HG02943 (cell line): ENCODE data around the gene ACSS1.
"Not testable (repeated sequence)": the region's sequence is repeated elsewhere in the genome, so short reads cannot be mapped to it uniquely, and the experiment has no call there.

Experiments used
- ATAC-seq: cut with Tn5 transposase; IDR thresholded peaks from one replicate; pipeline ENCODE4 v1.9.1; 2021; ENCODE audit warnings: mild to moderate bottlenecking, low read depth, moderate library complexity; ENCODE audit not compliant: unreplicated experiment

Gene ACSS1

DNA sequence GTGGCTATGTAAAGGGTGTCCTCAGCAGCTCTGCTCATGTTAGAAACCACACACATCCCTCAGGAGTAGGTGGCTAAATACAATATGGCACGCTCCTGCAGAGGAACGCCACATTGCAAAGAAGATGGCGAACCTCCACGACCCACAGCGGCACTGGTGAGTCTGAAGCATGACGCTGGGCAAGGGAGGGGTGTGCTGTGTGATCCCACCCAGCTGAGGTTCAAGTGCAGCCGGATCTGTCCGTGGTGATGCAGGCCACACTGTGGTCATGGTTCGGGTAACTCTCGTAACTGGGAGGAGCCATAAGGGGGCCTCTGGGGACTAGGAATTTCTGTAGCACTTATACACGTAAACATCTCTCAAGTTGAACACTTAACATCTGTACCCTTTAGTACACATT is 42.0 kb downstream of the ACSS1 start:
- no peak for ATAC-seq

DNA sequence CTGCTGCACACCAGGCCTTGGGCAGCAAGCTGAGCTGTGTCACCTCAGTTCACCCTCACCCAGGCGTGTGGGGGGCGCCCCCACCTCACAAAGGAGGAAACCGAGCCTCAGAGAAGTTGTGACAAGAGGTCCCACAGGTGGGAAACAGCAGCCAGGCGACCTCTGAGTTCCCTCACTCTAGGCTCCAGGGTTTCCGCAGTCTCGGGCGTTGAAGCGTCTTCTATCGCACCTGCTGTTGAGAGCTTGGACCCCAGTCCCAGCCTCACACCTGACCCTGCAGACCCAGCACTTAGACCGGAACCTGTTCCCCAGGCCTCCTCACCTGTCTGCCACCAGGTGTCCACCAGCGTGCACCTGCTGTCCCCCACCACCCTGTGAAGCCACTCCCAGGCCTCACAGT is 43.1 kb downstream of the ACSS1 start:
- no peak for ATAC-seq

DNA sequence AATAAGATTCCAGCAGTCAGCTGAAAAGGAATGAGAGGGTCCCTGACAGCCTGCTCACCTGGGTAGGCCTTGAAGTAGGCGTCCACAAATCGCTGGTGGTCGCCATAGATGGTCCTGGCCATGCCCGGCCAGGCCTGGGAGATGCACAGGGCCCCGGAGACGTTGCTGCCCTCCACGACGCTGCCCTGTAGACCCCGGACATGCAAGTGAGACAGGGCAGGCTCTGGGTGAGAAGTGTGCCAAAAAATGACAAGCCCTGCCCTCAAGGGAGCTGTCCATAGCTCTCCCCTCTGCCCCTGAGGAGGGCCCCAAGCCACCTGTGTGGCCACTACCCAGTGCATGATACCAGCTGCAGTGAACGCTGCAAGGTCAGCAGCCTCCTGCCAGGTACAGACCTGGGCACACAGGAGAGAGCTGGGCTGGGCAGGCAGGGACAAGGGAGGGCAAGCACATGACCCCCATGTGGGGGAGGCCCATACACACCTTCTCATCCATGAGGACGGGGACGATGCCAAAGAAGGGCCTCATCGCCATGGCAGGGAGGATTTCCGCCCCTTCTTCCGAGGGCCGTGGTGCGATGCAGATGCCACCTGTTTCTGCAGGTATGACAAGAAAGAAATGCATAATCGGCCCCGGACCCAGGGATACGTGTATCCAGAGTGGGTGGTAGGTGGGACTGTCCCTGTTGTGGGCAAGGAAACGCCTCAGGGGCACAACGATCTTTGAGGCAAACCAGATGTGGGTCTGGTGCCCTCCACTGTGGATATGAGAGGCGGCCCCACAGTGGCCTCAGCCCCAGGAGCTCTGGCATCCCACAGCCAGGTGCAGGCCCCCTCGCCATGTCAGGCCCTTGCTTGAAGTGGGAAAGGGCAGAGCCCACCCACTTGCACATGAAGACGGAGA is 44.2 kb downstream of the ACSS1 start:
- no peak for ATAC-seq

DNA sequence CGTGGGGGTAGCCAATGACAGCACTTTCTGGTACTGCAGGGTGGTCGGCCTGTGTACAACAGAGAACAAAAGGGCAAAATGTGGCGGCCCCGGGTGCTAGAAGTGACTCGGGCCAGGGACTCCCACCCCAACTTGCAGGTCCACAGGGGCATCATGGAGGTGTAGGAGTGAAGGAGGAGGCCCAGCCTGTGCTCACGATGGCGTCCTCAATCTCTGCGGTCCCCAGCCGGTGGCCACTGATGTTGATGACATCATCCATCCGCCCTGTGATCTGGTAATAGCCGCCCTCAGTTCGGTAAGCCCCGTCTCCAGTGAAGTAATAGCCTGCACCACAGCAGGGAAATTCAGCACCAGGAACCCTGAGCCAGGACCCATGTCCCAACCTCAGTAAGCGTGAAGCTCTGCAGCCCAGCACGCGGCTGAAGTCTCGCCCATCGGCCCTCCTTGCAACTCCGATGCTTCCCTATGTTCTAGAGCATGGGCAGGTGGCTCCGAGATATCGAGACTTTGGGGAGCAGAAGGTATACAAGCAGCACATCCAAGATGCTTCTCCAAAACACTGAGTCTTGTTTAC is 45.2 kb downstream of the ACSS1 start:
- no peak for ATAC-seq

DNA sequence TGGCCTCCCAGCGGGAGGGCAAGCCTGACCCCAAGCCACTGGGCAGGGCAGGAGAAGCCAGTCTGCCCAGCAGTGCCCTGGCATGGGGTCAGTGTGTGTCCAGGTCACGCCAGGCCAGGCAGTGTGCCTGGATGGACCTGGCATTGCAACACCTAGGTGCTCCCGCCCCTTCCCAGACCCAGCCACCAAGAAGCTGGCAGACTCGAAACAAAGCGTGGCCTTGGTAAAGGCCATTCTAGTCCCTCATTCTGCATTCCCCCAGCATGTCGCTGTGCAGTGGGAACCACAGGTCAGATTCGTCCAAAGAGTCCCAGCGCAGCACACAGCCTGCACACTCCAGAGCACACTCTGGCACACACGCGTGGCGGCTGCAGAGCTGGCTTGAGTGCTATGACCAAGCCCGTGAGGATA is 46.1 kb downstream of the ACSS1 start:
- no peak for ATAC-seq

DNA sequence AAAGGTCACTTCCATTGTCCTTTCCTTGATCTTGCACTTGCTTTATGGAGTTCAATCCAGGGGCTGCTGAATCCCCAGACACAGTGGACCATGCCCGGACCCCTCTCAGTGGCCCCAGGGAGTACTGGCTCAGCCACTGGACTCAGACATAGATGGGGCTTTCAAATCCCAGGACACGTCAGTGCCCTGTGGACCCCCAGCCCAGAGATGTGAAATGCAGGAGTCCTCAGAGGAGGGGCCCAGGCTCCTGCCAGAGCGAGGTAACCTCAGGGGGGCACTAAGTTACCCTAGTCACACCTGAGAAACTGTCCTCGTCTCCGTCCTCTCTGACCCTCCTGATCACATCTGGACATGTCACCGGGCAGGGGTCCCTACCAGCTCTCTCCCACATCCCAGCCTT is 46.7 kb downstream of the ACSS1 start:
- no peak for ATAC-seq

DNA sequence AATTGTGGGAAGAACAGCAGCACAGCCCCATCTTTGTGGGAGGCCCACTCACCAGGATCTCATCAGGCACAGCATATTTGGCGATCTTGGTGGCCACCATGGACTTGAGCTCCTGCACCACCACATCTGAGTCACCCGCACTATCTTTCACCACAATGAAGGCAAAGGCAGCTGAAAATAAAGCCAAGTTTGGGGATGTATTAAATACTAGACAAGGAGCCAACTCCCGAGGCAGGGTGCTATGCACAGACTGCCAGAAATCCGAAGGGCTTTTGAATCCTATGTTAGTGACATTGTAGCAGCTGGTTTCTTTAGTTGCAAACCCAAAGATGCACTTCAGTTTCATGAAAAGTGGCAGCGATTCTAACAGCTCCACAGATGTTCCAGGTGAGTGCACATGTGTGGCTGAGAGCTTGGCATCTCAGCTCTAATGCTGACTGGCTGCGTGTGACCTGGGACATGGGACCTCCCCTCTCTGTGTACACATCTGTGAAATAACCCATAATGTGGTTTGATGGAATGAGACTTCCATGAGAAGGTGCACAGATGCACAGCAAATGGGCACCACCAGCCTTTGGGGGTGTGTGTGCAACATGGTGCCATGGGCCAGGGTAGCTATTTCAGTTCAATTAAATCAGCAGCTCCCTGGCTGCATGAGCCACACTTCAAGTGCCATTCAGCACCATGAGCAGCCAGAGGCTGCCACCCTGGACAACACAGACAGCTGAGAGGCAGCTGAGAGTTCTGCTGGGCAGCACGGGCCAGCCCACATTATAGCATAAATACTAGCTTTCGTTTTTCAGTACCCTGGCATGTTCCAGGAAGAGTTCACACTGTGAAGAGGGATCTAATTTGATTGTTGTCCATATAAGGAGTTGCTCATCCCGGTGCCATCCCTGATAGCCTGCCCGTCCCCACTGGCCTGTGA is 48.5 kb downstream of the ACSS1 start:
- no peak for ATAC-seq

DNA sequence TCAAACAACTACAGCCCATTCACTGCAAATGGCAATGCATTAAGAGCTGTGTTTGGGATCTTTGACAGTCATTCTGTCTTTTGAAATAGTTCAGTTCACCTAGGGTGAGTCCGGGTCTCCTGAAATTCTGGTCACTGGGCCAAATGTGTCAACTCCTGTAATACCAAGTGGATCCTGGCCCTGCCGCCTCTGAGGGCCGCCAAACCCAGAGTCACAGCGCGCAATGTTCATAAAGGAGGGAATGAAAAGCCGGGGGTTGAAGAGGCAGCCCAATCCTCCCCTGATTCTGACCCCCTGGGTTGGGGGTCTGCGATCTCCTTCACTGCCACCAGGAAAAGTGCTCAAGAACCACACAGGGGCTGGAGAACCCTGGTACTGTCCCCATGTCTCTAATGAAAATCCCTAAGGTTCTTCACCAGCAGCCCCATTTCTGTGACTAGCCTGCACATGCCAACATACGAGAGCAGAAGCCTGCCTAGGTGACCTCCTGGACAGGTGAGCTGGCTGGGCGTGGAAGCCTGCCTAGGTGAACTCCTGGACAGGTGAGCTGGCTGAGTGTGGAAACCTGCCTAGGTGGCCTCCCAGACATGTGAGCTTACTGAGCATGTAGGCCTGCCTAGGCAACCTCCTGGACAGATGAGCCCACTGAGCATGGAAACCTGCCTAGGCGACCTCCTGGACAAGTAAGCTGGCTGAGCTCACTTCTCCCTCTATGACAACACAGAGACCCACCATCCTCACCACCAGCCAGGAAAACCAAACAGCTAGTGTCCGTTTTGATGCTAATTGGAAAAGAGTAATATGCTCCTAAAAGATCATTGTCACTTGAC is 49.3 kb downstream of the ACSS1 start:
- no peak for ATAC-seq

DNA sequence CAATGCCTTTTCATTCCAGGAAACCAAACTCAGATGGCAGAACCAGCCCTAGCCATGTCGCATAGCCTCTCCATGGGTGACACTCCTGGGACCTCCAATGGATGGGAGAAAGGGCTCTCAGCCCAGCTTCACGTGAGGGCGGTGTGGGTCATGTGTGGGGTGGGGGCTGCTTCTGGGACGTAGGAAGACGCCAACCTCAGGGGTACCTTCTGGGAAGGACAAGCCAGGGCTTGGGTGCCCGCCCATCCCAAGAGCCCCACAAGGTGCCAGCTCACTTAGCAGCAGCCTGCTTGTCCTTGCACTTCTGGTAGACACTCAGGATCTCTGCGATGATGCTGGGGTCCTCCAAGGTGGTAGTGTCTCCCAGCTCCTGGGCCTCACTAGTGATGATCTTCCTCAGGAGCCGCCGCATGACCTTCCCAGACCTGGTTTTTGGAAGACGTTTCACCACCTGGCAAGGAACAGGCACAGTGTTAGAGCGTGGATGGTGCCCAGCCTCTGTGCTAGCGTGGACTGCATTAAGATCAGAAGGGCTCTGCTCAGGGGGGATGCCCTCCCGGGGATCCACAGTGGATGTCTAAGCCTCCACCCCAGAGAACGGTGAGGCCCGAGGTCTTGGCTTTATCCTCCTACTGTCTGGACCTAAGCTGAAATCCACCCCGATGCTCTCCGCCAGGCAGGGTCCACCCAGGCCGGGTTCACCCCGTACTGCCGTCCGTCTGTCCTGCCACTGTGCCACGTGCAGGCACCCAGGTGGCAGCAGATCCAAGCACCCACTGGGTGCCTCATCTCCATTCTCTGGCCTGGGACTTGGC is 50.2 kb downstream of the ACSS1 start:
- ATAC-seq, result no peak

DNA sequence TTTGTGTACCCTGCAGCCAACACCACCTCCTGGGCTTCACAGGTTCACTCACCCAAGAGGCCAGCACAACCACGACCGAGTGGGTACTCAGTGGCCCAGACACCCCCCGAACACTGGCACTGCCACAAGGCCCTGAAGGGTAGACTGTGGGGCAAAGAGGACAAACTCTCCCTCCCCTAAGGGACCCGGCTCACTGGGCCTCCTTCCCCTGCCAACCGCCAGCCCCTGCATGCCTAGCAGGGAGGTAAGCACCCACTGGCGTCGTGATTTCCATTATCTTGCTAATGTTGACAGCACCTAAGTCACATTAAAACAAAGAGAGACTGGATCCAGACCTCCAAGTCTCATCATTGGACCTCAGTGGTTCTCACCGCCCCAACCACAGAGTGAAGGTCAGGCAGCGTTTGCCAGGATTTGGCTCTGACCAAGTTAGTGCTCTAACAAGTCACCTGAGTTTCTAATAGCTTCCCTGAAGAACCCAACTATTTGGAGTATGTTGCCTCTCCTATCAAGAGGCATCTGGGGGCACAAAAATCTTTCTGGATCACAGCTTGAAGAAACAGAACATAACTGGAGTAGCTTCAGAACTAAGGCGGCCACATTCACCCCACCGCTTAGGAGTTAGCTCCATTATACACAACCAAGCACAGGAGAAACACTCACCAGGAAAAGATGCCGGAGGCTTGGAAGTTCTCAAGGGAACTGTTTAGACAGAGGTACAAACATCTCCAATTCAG is 51.3 kb downstream of the ACSS1 start:
- ATAC-seq, result no peak

DNA sequence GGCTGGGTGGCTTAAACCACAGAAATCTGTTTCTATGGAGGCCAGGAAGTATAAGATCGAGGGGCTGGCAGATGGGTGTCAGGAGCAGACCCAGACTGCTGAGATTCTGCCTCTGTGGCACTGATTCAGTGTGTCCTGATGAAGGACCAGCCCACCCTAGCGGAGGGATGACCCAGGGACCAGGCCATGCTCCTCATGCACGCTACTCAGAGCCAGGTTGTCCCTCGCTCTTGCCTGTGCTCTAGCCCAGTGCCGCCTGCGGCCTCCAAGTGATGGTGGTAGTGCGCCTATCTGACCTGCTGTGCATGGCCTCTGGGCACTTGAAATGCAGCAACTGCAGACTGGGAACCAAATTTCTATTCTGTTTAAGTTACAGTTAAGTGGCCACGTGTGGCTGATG is 52.3 kb downstream of the ACSS1 start:
- ATAC-seq, result no peak

DNA sequence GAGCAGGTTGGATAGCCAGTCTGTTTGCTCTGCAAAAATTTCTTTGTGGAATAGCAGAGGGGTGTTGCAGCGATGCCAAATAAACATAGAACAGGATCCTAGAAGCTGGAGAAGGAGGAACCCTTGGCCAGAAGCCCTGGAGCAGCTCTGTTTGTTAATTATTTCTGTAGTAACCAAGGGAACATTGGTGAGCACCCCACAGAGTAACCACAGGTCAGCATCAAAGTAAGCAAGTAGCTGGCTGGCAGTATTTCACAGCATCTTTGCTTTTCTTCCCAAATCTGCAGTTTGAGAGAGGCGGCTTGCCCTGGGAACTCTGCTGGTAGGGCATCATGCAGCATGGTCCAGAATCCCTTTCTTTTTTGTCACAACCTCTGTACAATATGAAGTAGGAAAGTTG is 52.7 kb downstream of the ACSS1 start:
- ATAC-seq, result no peak

DNA sequence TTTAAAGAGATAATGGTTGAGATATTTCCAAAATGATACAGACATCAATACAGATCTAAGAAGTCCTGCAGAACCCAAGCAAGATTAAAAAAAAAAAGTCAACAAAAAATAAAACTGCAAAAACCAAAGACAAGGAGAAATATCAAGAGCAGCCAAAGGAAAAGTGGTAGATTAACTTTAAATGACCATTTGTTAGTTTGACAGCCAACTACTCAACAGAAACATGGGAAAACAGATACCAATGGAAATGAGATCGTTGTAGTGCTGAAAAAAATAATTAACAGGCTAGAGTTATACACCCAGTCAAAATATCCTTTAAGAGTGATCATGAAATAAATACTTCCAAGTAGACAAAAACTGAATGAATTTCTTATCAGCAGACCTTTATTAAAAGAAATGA is 54.9 kb downstream of the ACSS1 start:
- ATAC-seq, result no peak

DNA sequence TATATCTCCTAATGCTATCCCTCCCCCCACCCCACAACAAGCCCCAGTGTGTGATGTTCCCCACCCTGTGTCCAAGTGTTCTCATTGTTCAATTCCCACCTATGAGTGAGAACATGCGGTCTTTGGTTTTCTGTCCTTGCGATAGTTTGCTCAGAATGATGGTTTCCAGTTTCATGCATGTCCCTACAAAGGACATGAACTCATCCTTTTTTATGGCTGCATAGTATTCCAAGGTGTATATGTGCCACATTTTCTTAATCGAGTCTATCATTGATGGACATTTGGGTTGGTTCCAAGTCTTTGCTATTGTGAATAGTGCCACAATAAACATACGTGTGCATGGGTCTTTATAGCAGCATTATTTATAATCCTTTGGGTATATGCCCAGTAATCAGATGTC is 56.6 kb downstream of the ACSS1 start:
- ATAC-seq, result not testable (repeated sequence)

DNA sequence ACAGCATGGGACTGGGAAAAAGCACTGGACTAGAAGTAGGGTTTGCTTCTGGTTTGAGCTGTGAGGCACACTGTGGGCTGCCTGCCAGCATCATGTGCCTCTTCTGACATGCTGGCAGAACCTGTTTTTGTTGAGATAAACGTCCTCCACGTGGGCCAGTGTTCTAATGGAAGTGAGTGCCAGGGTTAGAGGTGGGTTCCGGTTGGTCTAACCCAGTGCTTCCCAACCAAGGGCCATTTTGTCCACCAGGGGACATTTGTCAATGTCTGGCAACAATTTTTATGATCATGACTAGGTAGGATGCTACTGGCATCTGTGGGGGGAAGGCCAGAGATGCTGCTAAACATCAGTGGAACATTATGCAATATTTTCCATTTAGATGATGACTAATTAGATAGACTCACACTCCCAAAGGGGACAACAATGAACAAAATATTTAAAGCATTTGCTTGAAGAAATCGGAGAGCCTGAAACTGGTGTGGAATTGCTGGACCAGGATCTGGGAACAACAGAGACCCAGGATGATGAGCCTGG is 57.6 kb downstream of the ACSS1 start:
- ATAC-seq, result no peak

DNA sequence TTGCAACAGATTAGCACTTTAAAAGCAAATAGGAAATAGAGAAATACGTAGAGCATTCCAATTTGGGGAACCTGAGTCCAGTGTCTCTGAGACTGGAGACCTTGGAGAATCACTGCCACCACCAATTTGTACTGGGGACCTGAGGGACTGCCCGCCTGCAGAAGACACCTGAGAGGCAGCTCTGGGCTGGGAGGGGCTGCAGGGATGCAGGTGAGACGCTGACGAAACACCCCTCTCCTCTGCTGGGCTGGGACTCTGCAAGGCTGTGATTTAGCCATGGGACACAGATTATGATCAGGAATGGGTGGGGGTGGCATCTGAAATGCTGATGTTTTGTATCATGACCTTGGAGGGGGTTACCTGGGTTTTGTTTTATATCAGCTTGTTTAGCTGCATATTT is 58.4 kb downstream of the ACSS1 start:
- no peak for ATAC-seq

DNA sequence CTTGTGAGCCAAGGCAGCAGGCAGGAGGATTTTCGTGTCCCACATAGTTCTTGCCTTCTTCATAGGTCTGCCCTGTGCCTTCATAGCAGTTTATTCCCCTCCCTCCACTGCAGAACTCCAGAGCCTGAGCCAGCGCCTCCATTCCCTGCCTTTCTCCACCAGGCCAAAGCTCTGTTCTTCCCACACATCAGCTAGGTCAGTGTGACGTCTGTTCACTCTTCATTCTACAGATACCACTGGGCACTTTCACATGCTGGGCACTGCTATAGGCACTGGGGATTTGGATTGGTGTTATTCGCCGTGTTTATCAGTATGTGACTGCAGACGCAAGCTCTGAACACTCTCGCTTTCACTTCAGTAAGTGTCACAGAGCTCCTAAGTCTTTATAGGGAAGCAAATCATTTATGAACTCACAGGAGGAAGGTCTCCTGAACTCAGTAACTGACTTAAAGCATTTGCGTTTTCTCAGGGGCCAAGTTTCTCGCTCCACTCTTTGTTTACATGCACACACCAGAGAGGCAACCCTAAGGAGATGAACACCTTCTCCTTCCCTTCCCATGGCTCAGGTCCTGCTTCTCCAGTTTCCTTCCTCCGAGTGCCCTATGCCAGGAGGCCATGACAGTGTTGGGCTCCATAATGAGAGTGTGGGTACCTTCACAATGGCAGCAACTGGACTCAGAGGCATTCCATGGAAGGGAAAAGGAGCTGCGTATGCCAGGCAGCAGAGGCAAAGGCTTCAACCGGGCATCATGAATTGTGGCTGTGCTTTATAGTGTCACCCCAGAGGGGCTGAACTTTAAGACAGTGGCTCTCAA is 59.1 kb downstream of the ACSS1 start:
- ATAC-seq, result no peak

DNA sequence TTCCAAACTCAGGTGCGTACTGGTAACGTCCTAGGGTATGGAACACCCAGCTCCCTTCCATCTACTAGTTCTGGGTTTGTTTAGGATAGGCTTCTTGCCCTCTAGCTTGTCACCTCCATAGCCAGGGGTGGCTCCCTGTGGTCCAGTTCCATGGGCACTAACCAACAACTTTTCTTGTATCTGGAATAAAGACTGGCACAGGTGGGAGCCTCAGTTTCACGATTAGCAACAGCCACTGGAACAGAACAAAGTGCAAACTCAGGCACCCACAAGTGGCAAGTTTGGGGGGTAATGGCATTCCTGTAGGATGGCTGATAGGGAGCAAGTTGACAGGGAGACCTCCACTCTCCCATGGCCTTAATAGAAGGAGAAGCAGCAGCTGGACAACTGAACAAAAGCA is 59.8 kb downstream of the ACSS1 start:
- no peak for ATAC-seq
